Stimulated activated CD4-positive, alpha-beta T cell treated with anti-CD3 and anti-CD28 coated beads, Interleukin-2, amount 100 ng/mL, for 4 hours (primary cell): ENCODE results near the gene SPPL2A.
A peak's percentile ranks its signal among the peaks of the same experiment; 100 is the strongest.
"Not testable (repeated sequence)": the region's sequence is repeated elsewhere in the genome, so short reads cannot be mapped to it uniquely, and the experiment has no call there.

ENCODE experiments used
- DNase-seq: peaks from one replicate; pipeline ENCODE4 v3.0.0-alpha.2; 2020; ENCODE audit warnings: low read depth

The SPPL2A gene, protein sequence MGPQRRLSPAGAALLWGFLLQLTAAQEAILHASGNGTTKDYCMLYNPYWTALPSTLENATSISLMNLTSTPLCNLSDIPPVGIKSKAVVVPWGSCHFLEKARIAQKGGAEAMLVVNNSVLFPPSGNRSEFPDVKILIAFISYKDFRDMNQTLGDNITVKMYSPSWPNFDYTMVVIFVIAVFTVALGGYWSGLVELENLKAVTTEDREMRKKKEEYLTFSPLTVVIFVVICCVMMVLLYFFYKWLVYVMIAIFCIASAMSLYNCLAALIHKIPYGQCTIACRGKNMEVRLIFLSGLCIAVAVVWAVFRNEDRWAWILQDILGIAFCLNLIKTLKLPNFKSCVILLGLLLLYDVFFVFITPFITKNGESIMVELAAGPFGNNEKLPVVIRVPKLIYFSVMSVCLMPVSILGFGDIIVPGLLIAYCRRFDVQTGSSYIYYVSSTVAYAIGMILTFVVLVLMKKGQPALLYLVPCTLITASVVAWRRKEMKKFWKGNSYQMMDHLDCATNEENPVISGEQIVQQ

DNA sequence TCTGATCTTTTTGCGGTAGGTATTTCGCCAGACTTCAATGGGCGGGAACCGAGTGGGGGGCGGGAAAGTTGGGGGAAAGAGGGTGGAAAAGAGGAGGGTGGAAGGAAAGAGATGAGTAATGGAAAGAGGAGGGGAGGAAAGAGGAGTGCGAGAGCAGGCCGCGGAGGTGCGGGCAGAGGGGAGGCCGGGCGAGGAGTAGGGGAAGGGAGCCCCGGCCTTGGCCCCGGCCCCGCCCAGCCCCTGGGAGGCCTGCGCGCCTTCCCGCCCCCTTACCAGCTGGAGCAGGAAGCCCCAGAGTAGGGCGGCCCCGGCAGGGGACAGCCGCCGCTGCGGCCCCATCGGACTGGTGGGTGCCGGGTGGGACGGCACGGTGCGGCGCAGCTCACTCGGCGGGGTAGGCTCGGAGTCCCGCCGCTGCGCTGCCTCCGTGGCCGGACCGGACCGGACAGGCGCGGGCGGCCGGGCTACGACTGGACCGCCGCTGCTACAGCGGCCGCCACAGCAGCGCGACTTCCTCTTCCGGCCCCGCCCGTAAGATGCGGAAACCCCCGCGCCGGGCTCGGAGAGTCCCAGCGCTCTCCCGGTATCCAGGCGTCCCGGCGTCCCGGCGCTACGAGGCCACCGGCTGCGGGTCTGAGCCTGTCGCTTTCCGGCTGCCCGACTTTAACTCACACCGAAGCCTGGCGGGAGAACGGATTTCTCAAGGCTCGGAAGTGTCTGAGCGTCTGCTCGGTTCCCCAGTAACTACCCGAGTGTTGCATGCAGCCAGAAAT is at the start of gene SPPL2A:
TSS of gene SPPL2A (minus strand) at position 512 of the 773 bp plus-strand sequence. CDS start at position 339, 173 bp downstream.
- DNase-seq, result peak; percentile 77

DNA sequence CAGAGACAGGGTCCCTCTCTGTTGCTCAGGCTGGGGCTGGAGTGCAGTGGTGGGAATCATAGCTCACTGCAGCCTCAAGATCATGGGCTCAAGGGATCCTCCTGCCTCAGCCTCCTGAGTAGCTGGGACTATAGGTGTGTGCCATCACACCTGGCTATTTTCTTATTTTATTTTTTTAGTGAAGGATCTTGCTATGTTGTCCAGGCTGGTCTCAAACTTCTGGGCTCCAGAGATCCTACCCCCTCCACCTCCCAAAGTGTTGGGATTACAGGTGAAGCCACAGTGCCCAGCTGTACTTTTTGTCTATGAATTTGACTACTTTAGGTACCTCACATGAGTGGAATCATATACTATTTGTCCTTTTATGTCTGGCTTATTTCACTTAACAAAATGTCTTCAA is 49.1 kb upstream of the SPPL2A start:
- DNase-seq, result no peak

DNA sequence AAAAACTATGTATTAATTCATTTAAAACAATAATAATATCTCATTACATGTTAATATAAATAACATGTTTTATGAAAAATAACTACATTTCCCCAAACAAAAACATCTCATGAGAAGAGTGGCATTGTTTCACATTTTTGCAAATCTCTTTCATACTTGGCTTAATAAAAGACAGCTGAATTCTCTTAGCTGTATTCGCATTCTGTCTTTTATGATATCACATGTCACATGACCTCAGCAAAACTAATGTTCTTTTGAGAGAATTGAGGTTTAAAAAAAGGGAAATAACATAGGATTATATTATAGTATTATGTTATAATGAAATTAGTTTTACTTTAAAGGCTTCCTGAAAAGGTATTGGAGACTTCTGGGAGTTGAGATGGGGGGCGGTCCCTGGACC is 48.4 kb upstream of the SPPL2A start:
- no peak for DNase-seq

DNA sequence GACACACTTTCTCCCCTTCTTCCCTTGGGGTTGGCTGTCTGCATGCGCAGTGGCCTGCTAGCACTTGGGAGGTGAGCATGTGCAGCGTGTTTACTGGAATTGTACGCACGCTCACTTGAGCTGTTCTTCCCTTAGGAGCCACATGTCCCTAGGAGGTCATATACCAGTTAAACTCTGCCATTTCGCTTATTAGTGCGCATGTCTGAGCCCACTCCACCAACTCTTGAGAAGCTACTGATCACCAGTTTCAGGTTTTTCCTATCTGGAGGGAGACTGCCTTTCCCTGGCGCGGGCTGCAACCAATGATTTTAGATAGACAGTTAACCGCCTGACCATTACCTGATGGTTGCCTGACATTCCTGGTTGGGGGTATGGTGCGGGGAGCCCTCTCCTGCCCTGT is 47.6 kb upstream of the SPPL2A start:
- DNase-seq, result no peak

DNA sequence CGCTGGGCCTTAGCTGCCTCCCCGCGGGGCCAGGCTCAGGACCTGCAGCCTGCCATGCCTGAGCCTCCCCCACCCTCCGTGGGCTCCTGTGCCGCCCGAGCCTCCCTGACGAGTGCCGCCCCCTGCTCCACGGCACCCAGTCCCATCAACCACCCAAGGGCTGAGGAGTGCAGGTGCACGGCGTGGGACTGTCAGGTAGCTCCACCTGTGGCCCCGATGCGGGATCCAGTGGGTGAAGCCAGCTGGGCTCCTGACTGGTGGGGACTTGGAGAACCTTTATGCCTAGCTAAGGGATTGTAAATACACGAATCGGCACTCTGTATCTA is 46.6 kb upstream of the SPPL2A start:
- not testable (repeated sequence) for DNase-seq

DNA sequence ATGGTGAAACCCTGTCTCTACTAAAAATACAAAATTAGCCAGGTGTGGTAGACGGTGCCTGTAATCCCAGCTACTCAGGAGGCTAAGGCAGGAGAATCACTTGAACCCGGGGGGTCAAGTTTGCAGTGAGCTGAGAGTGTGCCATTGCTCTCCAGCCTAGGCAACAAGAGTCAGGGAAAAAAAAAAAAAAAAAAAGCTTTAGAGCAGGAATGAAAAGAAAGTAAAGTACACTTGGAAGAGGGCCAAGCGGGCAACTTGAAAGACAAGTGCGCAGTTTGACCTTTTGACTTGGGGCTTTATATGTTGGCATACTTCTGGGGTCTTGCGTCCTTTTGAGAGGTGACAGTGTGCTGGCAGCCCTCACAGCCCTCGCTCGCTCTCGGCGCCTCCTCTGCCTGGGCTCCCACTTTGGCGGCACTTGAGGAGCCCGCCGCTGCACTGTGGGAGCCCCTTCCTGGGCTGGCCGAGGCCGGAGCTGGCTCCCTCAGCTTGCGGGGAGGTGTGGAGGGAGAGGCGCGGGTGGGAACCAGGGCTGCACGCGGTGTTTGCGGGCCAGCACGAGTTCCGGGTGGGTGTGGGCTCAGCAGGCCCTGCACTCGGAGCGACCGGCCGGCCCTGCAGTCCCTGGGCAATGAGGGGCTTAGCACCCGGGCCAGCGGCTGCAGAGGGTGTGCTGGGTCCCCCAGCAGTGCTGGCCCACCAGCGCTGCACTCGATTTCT is 46.1 kb upstream of the SPPL2A start:
- not testable (repeated sequence) for DNase-seq

DNA sequence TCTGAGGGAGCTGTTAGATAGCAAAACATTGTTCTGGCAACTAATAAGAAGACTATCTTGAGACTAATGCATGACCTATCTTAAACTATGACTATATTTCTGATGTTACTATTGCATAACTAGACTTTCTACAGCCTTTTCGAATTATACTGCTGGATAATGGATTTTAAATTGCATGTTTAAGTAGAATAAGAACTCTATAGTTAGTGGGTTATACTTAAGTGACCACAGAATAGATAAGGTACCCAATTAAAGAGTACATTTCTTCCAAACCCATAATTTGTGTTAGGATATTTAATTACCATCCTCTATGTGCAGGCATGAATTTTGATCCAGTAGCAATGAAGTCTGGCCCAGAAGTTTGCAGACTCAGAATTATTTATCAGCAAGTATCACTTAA is 44.6 kb upstream of the SPPL2A start:
- no peak for DNase-seq

DNA sequence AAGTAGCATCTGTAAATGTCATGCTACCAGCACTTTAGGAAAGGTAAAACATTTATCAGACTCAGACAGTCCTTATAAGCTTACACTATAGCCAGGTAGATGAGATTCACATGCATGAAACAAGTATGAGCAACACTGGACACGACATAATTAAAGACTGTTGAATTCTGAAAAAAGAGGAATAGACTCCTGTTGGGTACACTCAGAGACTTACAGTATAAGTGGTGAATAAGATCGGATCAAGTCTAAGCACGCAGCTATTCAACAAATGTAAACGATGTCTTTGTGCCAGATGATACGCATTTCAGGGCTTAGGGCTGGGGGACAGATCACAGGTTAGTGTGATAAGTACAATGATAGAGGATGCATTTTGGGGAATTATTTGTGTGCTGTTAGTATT is 43.2 kb upstream of the SPPL2A start:
- DNase-seq, result no peak

DNA sequence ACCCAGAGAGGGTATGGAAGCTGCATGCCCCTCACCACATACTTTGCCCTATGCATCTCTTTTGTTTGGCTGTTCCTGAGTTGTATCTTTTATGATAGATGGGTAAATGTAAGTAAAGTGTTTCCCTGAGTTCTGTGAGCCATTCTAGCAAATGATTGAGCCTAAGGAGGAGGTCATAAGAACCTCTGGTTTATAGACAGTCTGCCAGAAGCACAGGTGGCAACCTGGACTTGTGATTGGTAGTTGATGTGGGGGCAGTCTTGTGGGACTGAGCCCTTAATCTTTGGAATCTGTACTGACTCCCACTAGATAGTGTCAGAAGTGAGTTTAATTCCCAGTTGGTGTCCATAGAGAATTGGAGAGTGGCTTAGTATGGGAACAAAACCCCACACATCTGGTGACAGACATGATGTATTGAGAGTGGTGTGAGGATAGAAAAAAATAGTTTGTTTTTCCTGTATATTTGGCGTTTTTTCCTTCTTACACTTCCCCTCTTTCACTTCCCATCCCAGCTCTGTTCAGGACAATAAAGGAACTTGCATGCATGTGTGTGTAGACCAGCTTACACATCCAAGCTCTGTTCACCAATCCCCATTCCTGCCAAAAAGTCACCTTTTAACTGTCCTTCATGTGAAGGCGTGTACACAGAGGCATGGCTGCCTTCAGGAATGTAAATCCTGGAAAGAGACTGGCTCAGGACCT is 38.1 kb upstream of the SPPL2A start:
- DNase-seq, result no peak

DNA sequence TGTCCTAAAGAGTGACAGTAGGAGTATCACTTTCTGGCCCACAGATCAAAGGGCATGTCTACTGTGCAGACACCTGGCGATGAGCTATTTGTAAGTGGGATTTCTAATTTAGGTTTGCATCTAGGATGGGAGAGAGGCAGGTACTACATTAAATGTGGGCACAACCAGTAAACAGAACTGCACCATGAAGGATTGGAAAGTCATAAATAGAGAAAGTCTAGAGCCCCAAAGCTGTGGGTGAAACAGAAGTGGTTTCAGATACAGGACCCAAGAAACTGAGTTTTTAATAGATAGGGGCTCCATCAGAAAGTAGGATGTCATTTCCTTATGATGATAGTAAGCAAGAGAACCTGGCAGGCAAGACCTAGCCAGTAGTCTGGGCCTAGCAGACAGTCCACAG is 35.2 kb upstream of the SPPL2A start:
- no peak for DNase-seq

DNA sequence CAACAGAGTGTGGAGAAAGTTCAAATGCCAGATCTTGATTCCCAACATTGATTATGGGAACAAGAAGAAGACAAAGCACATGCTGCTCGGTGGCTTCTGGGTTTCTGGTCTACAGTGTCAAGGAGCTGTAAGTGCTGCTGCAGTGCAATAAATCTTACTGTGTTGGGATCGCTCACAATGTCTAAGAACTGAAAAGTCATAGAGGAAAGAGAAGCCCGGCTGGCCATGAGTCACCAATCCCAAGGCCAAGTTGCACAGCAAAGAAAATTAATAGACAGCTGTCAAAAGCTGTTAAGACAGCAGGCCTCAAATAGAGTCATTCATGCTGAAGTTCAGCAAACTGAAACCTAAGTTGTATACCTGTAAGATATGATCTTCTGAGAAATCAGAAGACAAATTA is 33.2 kb upstream of the SPPL2A start:
- no peak for DNase-seq

DNA sequence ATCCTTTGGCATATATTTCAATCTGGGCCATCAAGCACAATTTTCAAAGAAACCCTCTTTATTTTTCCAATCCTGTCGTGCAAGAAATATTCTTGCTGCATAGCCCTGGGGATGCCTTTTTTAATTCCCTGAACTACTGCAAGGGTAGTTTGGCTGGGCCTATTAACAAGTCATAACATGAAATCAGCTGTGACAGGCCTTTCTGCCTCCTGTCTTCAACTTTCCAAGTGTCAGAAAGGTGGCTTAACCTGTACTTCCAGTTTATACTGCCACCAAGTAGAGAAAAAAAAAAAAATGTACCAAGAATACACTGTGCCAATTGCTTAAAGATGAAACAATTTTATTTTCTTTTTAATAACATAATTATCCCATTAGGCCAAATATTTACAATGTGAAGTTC is 32.4 kb upstream of the SPPL2A start:
- DNase-seq, result no peak

DNA sequence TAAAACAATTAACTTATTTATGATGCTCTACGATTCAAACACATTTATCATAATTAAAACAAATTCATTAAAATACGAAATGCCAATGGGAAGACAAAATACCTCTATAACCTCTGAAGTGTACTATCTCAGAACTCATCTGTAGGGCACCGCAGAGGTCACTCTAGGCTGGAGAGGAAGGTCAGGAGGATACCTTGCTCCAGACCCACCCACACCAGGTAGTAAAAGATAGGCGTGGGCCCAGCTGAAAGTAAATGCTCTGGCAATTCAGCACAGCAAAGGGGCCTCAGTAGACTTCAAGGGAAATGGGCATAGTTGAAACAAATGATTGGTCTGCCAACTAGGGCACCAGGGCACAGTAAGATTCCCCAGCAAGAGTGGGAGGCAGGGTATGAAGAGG is 26.0 kb upstream of the SPPL2A start:
- no peak for DNase-seq

DNA sequence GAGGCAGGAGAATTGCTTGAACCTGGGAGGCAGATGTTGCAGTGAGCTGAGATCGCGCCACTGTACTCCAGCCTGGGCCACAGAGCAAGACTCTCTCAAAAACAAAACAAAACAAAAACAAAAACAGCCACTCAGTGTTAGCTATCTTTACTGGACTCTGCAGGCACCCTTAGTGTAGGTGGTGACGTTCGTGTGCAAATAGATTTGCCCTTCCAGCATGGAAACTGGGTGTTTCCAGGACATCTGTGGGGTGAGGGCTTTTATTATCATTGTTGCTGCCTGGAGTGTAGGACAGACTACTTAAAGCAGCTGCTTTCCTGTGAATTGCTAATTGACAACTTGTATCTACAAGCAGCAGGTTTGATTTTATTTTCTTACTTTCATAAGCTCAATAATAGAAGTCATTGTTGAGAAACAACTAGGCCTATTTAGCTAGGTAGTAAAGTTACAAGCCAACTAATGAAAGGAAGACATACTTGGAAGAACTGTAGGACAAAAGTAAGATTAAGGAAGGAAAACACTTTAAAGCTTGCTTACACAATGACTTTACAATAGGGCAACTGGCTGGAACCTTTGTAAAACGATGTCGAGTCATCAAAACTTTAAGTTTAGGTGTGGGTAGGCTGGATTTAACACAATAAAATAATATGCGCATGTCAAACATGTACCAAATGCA is 25.4 kb upstream of the SPPL2A start:
- no peak for DNase-seq

DNA sequence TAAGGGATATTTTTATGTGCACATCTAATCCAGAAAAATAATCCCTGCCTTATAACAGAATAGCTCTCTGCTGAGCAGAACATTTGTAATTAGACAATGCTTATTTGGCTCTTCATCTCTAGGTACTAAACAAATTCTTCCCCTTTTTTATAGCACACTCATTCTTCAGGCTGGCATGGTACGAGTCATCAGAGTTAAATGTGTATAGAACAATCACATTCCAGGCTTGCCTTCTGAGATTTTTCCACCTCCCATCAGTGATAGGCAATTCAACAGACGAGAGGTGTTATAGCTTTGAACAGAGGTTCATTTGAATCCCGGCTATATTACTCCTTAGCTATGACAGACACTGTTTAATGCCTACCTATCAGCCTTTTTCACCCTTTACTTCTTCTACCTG is 21.4 kb upstream of the SPPL2A start:
- no peak for DNase-seq

DNA sequence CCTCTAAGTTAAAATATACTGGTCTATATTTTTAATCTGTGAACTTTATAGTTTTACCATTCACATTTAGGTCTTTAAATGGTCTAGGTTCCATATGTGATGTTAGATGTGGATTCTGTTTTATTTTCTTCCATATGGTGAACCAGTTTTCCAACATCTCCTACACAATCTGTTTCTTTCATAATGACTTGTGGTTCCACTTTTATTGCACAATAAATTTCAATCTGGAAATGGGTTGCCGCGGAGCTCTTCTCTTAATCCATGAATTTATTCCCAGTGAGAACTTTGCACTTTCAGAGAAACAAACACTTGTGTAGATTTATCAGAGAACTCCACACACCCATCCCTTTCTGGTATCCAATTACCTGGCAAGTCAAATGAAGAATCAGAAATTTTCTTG is 20.9 kb upstream of the SPPL2A start:
- no peak for DNase-seq

DNA sequence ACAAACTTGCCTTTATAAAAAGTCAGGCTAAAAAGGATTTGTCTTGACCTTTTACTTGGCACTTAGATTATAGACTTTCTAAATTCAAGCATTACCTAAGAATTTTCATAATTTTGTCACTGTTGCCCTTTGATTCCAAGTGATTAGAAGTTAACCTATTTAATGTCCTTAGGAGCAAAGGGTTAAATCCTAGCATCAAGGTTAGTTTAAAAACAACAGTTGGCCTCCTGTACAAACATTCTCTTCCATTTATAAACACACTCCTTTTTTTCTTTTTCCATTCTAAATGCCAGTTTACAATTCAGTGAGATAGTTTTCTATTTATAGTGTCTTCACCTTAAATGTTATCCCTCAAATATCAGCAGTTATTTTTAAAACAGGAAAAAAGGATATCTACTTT is 18.4 kb upstream of the SPPL2A start:
- no peak for DNase-seq

DNA sequence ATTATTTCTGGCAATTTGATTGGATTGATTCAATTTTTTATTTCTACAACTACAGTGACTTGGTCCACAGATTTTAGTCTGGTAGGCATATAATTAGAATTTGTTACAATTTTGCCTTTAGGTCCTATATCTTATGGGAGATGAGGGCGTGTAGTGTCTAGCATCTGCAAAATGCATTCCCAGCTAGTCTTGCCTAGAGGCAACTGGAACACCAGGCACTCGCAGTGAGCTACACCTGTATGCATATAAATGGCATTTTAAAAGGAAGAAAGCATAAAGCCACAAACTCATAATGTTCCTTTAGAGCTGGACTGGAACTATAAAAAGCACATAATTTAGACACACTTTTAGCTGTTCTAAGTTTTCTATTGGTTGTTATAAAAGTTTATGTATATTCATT is 17.9 kb upstream of the SPPL2A start:
- DNase-seq, result no peak

DNA sequence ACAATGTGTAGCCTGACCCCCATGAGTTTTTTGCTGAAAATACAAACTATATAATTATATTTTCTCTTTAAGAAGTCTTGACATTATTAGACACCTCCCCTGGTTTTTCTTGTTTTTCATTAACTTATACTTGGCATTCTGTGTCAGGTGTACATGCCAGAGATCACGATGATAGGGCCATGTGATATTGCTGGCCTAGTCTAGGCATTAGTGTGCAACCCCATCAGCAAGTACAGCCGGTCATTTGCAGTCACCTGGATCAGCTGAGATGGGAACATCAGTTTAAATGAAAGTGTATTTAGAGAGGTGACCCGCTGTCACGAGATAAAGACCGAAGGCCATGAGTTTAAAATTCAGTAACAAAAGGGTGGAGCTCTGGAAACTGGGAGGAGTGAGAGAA is 12.6 kb upstream of the SPPL2A start:
- DNase-seq, result no peak

DNA sequence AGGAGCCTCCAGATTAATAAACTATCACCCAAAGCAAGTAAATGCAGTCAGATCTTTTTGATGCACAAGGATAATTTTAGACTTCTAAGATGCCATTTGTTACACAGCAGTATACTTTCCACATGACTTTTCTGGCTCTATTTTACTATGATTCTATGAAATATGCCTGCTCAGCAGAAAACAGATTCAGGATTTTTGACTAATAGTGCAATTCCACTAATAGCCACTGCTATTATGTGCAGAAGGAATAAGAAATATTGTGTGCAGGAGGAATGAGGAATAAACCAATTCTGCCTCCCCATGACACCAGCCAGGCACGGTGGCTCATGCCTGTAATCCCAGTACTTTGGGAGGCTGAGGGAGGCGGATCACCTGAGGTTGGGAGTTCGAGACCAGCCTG is 11.5 kb upstream of the SPPL2A start:
- DNase-seq, result no peak

DNA sequence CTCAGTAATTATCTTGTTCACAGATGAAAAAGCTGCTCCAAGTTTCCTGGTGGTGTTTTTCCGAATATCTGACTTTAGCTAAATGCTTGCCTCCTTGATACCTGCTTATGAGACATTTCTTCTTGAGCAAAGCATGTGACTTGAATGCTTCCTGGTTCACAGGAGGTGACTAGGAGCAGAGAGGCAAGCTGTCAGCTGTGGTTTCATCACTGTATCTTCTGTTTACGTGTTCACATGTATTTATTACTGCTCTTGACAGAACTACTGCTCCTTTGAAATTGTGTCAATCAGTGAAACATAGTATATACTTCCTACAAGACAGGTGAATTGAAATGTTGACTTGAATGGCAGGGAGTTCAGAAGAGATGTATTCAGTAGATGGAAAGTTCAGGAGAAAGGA is 8.9 kb upstream of the SPPL2A start:
- DNase-seq, result no peak

DNA sequence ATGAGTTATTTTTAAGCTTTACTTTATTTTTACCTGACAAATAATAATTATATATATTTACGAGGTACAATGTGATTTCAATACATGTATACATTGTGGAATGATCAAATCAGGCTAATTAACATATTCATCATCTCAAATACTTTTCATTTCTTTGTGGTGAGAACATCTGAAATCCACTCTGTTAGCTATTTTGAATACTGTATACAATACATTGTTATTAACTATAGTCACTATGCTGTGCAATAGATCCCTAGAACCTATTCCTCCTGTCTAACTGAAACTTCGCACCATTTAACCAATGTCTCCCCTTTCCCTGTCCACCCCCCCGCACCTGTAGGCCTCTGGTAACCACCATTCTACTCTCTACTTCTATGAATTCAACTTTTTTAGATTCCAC is 7.9 kb upstream of the SPPL2A start:
- DNase-seq, result no peak
